Measurements from ENCODE around the gene MDFIC2. TPM values are rescaled to one million over a fixed set of nuclear protein-coding genes. Genes with fewer than 3 reads are reported as not detected.
"Not testable (repeated sequence)": the region's sequence is repeated elsewhere in the genome, so short reads cannot be mapped to it uniquely, and the experiment has no call there.

MDFIC2 gene
- total RNA-seq, 2 experiments from 2014 or later = not detected

- Mint-ChIP-seq H3K27me3 (ENCODE audit: low read depth) (no peaks in the 10 kb centered on the region), H3K4me1 (ENCODE audit: low read depth) (no peaks in the 10 kb centered on the region), H3K36me3 (ENCODE audit: low read depth) (no peaks in the 10 kb centered on the region), H3K27ac (no peak overlapping the region), H3K9me3 (ENCODE audit: insufficient read depth) (no peaks in the 10 kb centered on the region), H3K4me3 (no peak overlapping the region)
- ChIA-PET POLR2A (no interaction called here), CTCF (no interaction called here)
- DNase-seq (no peak), ATAC-seq (no peak)
Measured at GRCh38 chr3:70298385-70298784, 14.1 kb downstream of the MDFIC2 start.

- DNase-seq (no peak), ATAC-seq (no peak)
- ChIA-PET POLR2A (no interaction called here), CTCF (no interaction called here)
- Mint-ChIP-seq H3K4me1 (ENCODE audit: low read depth) (no peaks in the 10 kb centered on the region), H3K36me3 (ENCODE audit: low read depth) (no peaks in the 10 kb centered on the region), H3K27ac (no peak overlapping the region), H3K27me3 (ENCODE audit: low read depth) (no peaks in the 10 kb centered on the region), H3K9me3 (ENCODE audit: insufficient read depth) (no peaks in the 10 kb centered on the region), H3K4me3 (no peak overlapping the region)
Measured at GRCh38 chr3:70291097-70291482, 21.3 kb downstream of the MDFIC2 start.

- H3K27me3 Mint-ChIP-seq (ENCODE audit: low read depth); CTCF ChIA-PET; H3K27ac Mint-ChIP-seq; H3K4me1 Mint-ChIP-seq (ENCODE audit: low read depth); ATAC-seq; H3K4me3 Mint-ChIP-seq; POLR2A ChIA-PET; H3K9me3 Mint-ChIP-seq (ENCODE audit: insufficient read depth); DNase-seq; H3K36me3 Mint-ChIP-seq (ENCODE audit: low read depth): not testable (repeated sequence)
Measured at GRCh38 chr3:70290431-70291096, 21.9 kb downstream of the MDFIC2 start.

GRCh38 chr3:70281663-70282062 lies 30.8 kb downstream of the MDFIC2 start:
- no peaks in the 10 kb centered on the region for H3K4me1 Mint-ChIP-seq (ENCODE audit: low read depth)
- POLR2A ChIA-PET = no interaction called here
- no peak overlapping the region for H3K27ac Mint-ChIP-seq
- ATAC-seq (no peak), DNase-seq (no peak)
- no peak overlapping the region for H3K4me3 Mint-ChIP-seq
- no peaks in the 10 kb centered on the region for H3K27me3 Mint-ChIP-seq (ENCODE audit: low read depth)
- no peaks in the 10 kb centered on the region for H3K36me3 Mint-ChIP-seq (ENCODE audit: low read depth)
- CTCF ChIA-PET = no interaction called here
- no peaks in the 10 kb centered on the region for H3K9me3 Mint-ChIP-seq (ENCODE audit: insufficient read depth)

GRCh38 chr3:70277304-70277703 lies 35.1 kb downstream of the MDFIC2 start:
- DNase-seq (no peak), ATAC-seq (no peak)
- Mint-ChIP-seq H3K4me3 (no peak overlapping the region), H3K27me3 (ENCODE audit: low read depth) (no peaks in the 10 kb centered on the region), H3K36me3 (ENCODE audit: low read depth) (no peaks in the 10 kb centered on the region), H3K9me3 (ENCODE audit: insufficient read depth) (no peaks in the 10 kb centered on the region), H3K27ac (no peak overlapping the region), H3K4me1 (ENCODE audit: low read depth) (no peaks in the 10 kb centered on the region)
- POLR2A ChIA-PET = no interaction called here
- CTCF ChIA-PET = no interaction called here

- Mint-ChIP-seq H3K9me3 (ENCODE audit: insufficient read depth) (no peaks in the 10 kb centered on the region), H3K36me3 (ENCODE audit: low read depth) (no peaks in the 10 kb centered on the region), H3K4me3 (no peak overlapping the region), H3K27ac (no peak overlapping the region), H3K4me1 (ENCODE audit: low read depth) (no peaks in the 10 kb centered on the region), H3K27me3 (ENCODE audit: low read depth) (no peaks in the 10 kb centered on the region)
- CTCF ChIA-PET = no interaction called here
- no peak for DNase-seq
- ATAC-seq = no peak
- POLR2A ChIA-PET = no interaction called here
Measured at GRCh38 chr3:70276901-70277300, 35.5 kb downstream of the MDFIC2 start.

GRCh38 chr3:70273492-70273891 lies 38.9 kb downstream of the MDFIC2 start:
- Mint-ChIP-seq H3K4me3 (no peak overlapping the region), H3K9me3 (ENCODE audit: insufficient read depth) (no peaks in the 10 kb centered on the region), H3K4me1 (ENCODE audit: low read depth) (no peaks in the 10 kb centered on the region), H3K27me3 (ENCODE audit: low read depth) (no peaks in the 10 kb centered on the region), H3K27ac (no peak overlapping the region), H3K36me3 (ENCODE audit: low read depth) (no peaks in the 10 kb centered on the region)
- DNase-seq (no peak), ATAC-seq (no peak)
- CTCF ChIA-PET = no interaction called here
- POLR2A ChIA-PET = no interaction called here

GRCh38 chr3:70272798-70273197 lies 39.6 kb downstream of the MDFIC2 start:
- H3K27me3 Mint-ChIP-seq (ENCODE audit: low read depth) = no peaks in the 10 kb centered on the region
- H3K27ac Mint-ChIP-seq = no peak overlapping the region
- ChIA-PET CTCF (no interaction called here), POLR2A (no interaction called here)
- no peak overlapping the region for H3K4me3 Mint-ChIP-seq
- no peak for ATAC-seq
- no peaks in the 10 kb centered on the region for H3K9me3 Mint-ChIP-seq (ENCODE audit: insufficient read depth)
- no peak for DNase-seq
- no peaks in the 10 kb centered on the region for H3K36me3 Mint-ChIP-seq (ENCODE audit: low read depth)
- no peaks in the 10 kb centered on the region for H3K4me1 Mint-ChIP-seq (ENCODE audit: low read depth)

GRCh38 chr3:70264122-70264780 lies 48.2 kb downstream of the MDFIC2 start:
- Mint-ChIP-seq H3K36me3 (ENCODE audit: low read depth) (no peaks in the 10 kb centered on the region), H3K9me3 (ENCODE audit: insufficient read depth) (no peaks in the 10 kb centered on the region), H3K4me1 (ENCODE audit: low read depth) (no peaks in the 10 kb centered on the region), H3K27me3 (ENCODE audit: low read depth) (no peaks in the 10 kb centered on the region), H3K4me3 (no peak overlapping the region), H3K27ac (no peak overlapping the region)
- no peak for ATAC-seq
- DNase-seq = no peak
- ChIA-PET CTCF (no interaction called here), POLR2A (no interaction called here)

- Mint-ChIP-seq H3K9me3 (ENCODE audit: insufficient read depth) (no peaks in the 10 kb centered on the region), H3K36me3 (ENCODE audit: low read depth) (no peaks in the 10 kb centered on the region), H3K27ac (no peak overlapping the region), H3K4me1 (ENCODE audit: low read depth) (no peaks in the 10 kb centered on the region), H3K4me3 (no peak overlapping the region), H3K27me3 (ENCODE audit: low read depth) (no peaks in the 10 kb centered on the region)
- CTCF ChIA-PET = no interaction called here
- ATAC-seq (no peak), DNase-seq (no peak)
- POLR2A ChIA-PET = no interaction called here
Measured at GRCh38 chr3:70261283-70261682, 51.2 kb downstream of the MDFIC2 start.

GRCh38 chr3:70256566-70256965 lies 55.9 kb downstream of the MDFIC2 start:
- H3K9me3 Mint-ChIP-seq (ENCODE audit: insufficient read depth) = no peaks in the 10 kb centered on the region
- CTCF ChIA-PET = no interaction called here
- no peak for ATAC-seq
- H3K36me3 Mint-ChIP-seq (ENCODE audit: low read depth) = no peaks in the 10 kb centered on the region
- H3K27ac Mint-ChIP-seq = no peak overlapping the region
- H3K4me3 Mint-ChIP-seq = no peak overlapping the region
- no peaks in the 10 kb centered on the region for H3K4me1 Mint-ChIP-seq (ENCODE audit: low read depth)
- H3K27me3 Mint-ChIP-seq (ENCODE audit: low read depth) = no peaks in the 10 kb centered on the region
- POLR2A ChIA-PET = no interaction called here
- DNase-seq = no peak

- H3K9me3 Mint-ChIP-seq (ENCODE audit: insufficient read depth) = no peaks in the 10 kb centered on the region
- no peak overlapping the region for H3K4me3 Mint-ChIP-seq
- no peaks in the 10 kb centered on the region for H3K36me3 Mint-ChIP-seq (ENCODE audit: low read depth)
- POLR2A ChIA-PET = no interaction called here
- ATAC-seq = no peak
- no peaks in the 10 kb centered on the region for H3K4me1 Mint-ChIP-seq (ENCODE audit: low read depth)
- CTCF ChIA-PET = interaction anchor here (0.6 kb wide), 1 partner anchor 99 kb away, joined by 3 read pairs; no protein-coding TSS in a partner anchor
- no peaks in the 10 kb centered on the region for H3K27me3 Mint-ChIP-seq (ENCODE audit: low read depth)
- H3K27ac Mint-ChIP-seq = no peak overlapping the region
- no peak for DNase-seq
Measured at GRCh38 chr3:70250492-70250891, 61.9 kb downstream of the MDFIC2 start.

Measured in activated CD8-positive, alpha-beta T cell treated with anti-CD3 and anti-CD28 coated beads, Interleukin-2, amount 10 ng/mL, durations not matched to agents 7 days and 5 days (primary cell).